GM12891 (cell line): Measurements from ENCODE around the gene TRIO.

ENCODE experiments used
- DNase-seq: peaks from one replicate; pipeline ENCODE4 v3.0.0; 2011; ENCODE audit warnings: low spot score; ENCODE audit not compliant: insufficient read length
- FAIRE-seq: peaks from 2 replicates; lab custom pipeline; 2011; peaks lifted over from hg19 to GRCh38; lab: Jason Lieb, UNC
- PAX5 ChIP-seq: IDR thresholded peaks from 2 replicates; pipeline ENCODE4 v1.6.1; 2011; ENCODE audit warnings: low read length, moderate library complexity, mild to moderate bottlenecking; ENCODE audit not compliant: insufficient read depth, severe bottlenecking
- POLR2A ChIP-seq: IDR thresholded peaks from 2 replicates; pipeline ENCODE4 v1.6.1; 2011; ENCODE audit warnings: low read depth, low read length, control low read depth
- POLR2AphosphoS5 ChIP-seq: IDR thresholded peaks from 2 replicates; pipeline ENCODE4 v1.6.1; 2011; ENCODE audit warnings: low read depth, low read length, control low read depth
- POU2F2 ChIP-seq: IDR thresholded peaks from 2 replicates; pipeline ENCODE4 v1.6.1; 2011; ENCODE audit warnings: low read depth, mild to moderate bottlenecking, control low read depth, low read length, moderate library complexity
- SPI1 ChIP-seq: IDR thresholded peaks from 2 replicates; pipeline ENCODE4 v1.6.1; 2011; ENCODE audit warnings: low read depth, low read length, control low read depth
- TAF1 ChIP-seq: IDR thresholded peaks from 2 replicates; pipeline ENCODE4 v1.6.1; 2011; ENCODE audit warnings: low read depth, low read length, control low read depth

TRIO gene

DNA sequence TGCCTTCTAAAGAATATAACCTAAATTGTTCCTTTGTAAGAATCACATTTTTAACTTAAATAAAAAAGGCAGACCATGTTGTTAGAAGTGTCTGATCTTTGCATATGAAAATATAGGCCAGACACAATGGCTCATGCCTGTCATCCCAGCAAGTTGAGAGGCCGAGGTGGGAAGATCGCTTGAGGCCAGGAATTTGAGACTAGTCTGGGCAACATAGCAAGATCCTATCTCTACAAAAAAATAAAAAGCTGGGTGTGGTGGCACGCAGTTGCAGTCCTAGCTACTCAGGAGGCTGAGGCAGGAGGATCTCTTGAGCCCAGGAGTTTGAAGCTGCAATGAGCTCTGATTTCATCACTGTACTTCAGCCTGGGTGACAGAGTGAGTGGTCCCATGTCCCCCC, 37.3 kb downstream of the TRIO start:
- TF ChIP-seq PAX5 = no peak
- no peak for TF ChIP-seq POLR2A
- no peak for TF ChIP-seq TAF1
- TF ChIP-seq SPI1 = no peak
- no peak for TF ChIP-seq POU2F2
- no peak for TF ChIP-seq POLR2AphosphoS5
- DNase-seq (no peak), FAIRE-seq (no peak)

DNA sequence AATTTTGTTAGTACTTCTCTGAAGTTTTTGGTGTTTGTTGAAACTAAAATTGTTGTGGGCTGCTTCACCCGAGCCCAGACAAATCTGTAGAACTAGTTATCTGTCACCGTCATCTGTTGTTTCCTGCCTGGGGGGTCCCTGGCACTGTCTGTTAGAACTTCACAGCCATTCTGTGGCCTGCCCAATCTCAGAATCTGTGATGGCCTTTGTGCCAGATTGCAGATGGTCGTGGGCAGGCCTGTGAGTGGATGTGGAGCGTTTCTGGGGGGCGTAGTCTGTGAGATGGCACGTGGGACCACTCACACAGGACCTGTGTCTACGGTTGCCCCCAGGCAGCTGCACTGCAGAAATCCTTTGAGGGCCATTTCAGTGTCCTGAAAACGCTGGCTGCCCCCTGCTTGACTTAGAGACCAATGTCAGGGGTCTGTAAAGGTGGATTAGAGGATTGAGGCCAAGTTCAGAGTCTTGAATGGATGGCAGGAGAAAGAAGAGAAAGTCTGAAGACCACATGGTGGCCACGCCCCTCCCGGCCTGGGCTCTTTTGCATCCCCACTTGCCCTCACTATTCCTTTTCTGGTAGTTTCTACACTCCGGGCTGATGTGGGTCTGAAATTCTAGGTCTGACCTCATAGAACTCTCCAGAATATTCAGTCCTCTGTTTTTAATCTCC, 38.3 kb downstream of the TRIO start:
- FAIRE-seq (no peak), DNase-seq (no peak)
- TF ChIP-seq POLR2AphosphoS5 = no peak
- TF ChIP-seq PAX5 = no peak

DNA sequence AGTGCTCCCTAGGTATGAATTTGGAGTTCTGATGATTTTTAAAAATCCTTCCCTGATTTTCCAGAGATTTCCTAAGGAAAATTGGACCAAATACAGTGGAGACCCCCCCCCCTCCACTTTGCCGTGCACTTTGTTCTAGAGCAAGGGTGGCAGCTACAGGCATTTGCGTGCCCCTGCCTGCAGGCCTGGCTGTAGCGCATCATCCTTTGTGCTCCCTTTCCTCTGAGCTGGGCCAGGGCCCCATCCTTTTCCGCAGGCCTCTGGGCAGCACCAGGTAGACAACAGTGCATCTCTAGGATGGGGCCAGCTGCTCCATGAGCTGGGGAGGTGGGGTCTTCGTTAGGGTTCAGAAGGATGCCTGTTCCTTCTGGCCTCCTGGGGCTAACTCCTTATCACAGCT, 39.6 kb downstream of the TRIO start:
- FAIRE-seq = no peak
- no peak for TF ChIP-seq TAF1
- TF ChIP-seq POLR2A = no peak
- no peak for TF ChIP-seq PAX5
- no peak for TF ChIP-seq POU2F2

DNA sequence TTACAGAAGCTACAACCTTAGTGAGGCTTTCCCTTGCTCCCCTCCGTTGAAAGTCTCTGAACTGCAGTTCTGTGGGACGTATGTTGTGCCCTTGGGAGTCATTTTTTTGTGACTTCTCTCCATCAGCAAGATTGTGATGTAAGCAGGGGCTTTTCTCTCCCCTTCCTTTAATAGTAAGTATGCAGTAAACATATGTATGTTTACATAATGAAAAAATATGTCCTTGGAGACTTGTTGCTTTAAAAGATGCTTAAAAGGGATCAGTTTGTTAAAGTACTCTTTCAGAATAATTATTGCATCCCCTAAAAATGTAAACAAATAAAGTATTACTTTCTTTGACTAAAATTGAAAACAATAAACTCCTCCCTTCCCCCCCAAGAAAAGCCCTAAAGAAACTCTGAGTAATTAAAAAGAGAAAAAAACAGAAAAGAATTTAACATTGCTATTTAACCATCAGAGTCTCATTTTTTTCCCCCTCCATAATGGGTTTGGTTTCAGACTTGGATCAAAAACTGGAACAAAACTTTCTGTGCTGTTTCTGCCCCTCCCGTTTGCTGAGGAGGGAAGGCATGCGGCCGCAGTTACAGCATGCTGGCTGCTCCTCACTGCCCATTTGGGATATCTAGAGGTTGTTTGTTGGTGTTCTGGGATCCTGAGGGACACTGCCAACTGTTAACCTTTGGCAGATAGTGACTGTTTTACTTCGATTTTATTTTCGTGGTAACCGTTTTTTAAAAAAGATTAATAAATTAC, 40.2 kb downstream of the TRIO start:
- no peak for TF ChIP-seq POU2F2
- TF ChIP-seq POLR2A = no peak
- no peak for TF ChIP-seq PAX5
- TF ChIP-seq SPI1 = no peak
- no peak for TF ChIP-seq POLR2AphosphoS5
- no peak for TF ChIP-seq TAF1
- DNase-seq = no peak
- no peak for FAIRE-seq

More for the DNA sequence above, 39.6 kb downstream of the TRIO start:
- no peak for DNase-seq

DNA sequence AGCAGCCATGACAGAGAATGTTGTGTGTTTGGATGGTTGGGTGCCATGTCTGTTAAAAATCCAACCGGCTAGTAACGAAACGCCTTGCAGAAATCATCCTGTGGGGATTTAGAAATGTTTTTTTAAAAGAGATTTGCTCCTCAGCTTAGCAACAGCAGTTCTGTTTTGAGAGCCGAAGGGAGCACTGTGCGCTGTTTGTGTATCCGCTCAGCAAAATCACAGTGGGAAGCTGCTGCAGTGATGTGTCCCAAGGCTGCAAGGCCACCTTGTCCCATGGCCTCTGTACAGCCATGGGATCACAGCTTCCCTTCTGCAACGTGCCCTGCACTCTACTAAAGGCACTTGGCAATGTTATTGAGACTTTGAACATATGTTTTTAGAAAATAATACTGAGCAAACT, 40.9 kb downstream of the TRIO start:
- no peak for TF ChIP-seq PAX5
- no peak for TF ChIP-seq TAF1
- TF ChIP-seq SPI1 = no peak
- no peak for TF ChIP-seq POLR2A
- no peak for TF ChIP-seq POU2F2
- TF ChIP-seq POLR2AphosphoS5 = no peak
- no peak for FAIRE-seq
- DNase-seq = no peak

DNA sequence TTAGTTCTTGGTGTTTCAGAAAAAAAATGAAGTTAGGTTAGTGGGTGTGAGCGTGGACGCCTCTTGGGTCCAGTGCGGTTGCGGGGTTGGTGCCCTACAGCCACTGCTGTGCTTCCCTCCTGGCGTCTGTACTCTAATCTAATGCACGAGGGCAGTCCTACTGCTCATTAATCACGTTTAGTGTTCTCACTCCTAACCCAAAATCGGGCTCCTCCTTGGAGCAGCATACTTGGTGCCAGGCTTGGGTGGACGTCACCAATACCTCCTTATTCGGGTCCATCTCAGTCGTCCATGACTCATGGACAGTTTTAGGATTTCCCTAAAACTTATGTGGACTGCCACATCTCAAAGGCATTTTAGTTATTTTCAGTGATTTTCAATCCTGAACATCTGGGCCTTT, 41.6 kb downstream of the TRIO start:
- no peak for FAIRE-seq
- no peak for DNase-seq
- TF ChIP-seq SPI1 = no peak
- TF ChIP-seq TAF1 = no peak
- no peak for TF ChIP-seq POLR2AphosphoS5
- no peak for TF ChIP-seq POLR2A
- TF ChIP-seq POU2F2 = no peak
- TF ChIP-seq PAX5 = no peak

DNA sequence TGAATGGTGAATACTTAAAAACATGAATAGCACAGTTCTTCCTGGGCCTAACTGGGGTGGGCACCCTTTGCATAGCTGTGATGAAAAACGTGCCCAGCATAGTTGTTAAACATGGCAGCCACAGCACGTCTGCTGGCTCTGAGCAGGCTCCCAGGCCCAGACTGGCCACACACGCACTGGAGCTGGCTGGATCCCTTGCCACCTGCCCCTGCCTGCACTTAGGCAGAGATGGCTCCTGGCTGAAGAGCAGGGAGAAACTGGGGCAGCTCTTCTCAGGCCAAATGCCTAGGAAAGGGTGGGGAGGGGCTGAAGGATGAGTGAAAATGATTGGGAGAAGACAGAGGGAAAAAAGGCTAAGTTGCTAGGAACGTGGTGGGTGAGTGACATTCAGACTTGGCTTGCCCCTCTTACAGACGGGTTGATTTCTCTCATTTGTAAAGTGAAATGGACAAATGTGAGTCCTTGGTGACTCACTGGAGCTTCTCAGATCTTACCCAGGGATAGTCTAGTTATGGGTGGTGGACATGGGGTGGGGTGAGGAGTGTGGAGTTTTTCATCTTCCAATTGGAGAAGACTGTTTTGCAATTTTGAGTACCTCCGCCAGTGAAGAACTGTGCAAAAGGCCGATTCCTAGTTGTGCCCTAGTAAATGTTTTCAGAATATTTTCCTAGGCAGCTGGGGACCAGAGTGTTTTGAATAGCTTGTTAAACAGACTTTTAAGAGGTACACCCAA, 42.4 kb downstream of the TRIO start:
- FAIRE-seq (no peak), DNase-seq (no peak)
- TF ChIP-seq POLR2A = no peak
- TF ChIP-seq TAF1 = no peak
- no peak for TF ChIP-seq SPI1
- no peak for TF ChIP-seq POLR2AphosphoS5
- no peak for TF ChIP-seq POU2F2
- TF ChIP-seq PAX5 = no peak

DNA sequence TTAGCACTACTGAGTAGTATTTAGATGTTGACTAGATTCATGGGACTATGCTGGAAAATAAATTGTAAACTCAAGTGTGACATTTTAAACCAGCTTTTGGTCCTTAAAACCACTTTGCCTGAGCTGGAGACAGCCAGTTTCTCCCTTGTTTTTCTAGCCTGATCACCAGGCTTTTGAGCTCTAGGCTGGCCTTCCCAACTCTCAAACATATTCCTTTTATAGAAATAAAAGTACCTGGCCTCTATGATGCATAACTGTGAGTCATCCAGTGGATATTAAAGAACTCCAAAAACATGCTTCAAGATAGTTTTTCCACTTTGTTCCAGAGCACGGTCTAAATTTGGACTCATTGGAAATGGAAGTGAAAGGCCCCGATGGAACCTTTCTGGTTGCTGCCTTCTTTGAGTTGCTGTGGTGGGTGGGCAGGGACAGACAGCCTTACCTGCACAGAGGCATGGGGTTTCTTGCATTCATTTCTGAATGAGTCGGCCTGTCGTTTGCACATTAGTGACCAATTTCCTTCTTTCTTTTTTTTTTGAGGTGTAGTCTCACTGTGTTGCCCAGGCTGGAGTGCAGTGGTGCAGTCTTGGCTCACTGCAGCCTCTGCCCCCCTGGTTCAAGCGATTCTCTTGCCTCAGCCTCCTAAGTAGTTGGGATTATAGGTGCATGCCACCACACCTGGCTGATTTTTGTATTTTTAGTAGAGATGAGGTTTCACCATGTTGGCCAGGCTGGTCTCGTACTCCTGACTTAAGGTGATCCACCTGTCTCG, 43.1 kb downstream of the TRIO start:
- DNase-seq (no peak), FAIRE-seq (no peak)
- TF ChIP-seq POLR2AphosphoS5 (no peak), SPI1 (no peak), POLR2A (no peak), POU2F2 (no peak), PAX5 (no peak), TAF1 (no peak)

DNA sequence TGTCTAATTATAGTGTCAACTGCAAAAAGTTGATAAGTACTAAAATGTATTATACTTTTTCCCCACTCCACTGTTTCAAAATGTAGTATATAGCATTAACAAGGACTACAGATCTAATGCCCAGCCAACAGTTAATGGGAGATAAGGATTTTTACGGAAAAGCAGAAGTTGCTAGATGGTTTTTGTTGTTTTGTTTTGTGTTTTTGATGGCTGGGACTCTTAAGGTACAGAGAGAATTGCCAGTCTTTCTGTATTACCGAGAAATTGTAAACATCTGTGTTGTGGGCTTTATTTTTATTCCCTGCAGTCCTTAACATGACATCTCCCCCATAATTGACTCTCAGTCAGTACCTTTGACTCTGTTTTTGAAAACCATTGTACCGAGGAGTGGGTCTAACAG, 44.0 kb downstream of the TRIO start:
- no peak for DNase-seq
- TF ChIP-seq SPI1 (no peak), POLR2AphosphoS5 (no peak), PAX5 (no peak), TAF1 (no peak)
- no peak for FAIRE-seq
